Endothelial cell of umbilical vein (primary cell): ENCODE results near the gene CNTNAP2. TPM values are rescaled to one million over a fixed set of nuclear protein-coding genes. Genes with fewer than 3 reads are reported as not detected.

Source experiments
- BruUV-seq: library from RNA; stranded (reverse); fragments of 400-500 nt; replicated peaks from 2 replicates; lab custom pipeline; 2021; lab: Mats Ljungman, UMichigan
- CTCF ChIA-PET: fragments of 300-600, 350-600 bp; sonication (Branson Sonifier 250); formaldehyde crosslinking; loops from one replicate; lab custom pipeline; 2021; ENCODE audit warnings: antibody characterized with exemption, inconsistent platforms; lab: Charles Lee
- POLR2A ChIA-PET: fragments of 300-600, 350-600 bp; sonication (Branson Sonifier 250); formaldehyde crosslinking; loops from one replicate; lab custom pipeline; 2021; ENCODE audit warnings: antibody characterized with exemption, inconsistent platforms; lab: Charles Lee
- DNase-seq: peaks from one replicate; pipeline ENCODE4 v3.0.0-alpha.2; 2011; ENCODE audit warnings: low read depth, low spot score
- FAIRE-seq: peaks from 2 replicates; lab custom pipeline; 2011; peaks lifted over from hg19 to GRCh38; lab: Jason Lieb, UNC
- H2AFZ ChIP-seq: 2 replicates; pipeline ENCODE4 v1.6.0; 2012; ENCODE audit warnings: low read depth, low read length, control low read depth, inconsistent platforms
- H3K27ac ChIP-seq: 2 replicates; pipeline ENCODE4 v1.5.1; 2011; ENCODE audit warnings: low read depth, mild to moderate bottlenecking, control low read depth, low read length, moderate library complexity; ENCODE audit not compliant: insufficient read depth
- H3K27me3 ChIP-seq, 2 experiments: 2 replicates each; pipeline versions ENCODE4 v1.6.0 to v1.6.1; 2011; ENCODE audit warnings: low read length in 2 of 2, mixed read lengths in 1 of 2; ENCODE audit not compliant: control insufficient read depth in 2 of 2, insufficient read depth in 2 of 2
- H3K36me3 ChIP-seq, 2 experiments: 2 replicates in 1 of 2; 3 replicates in 1 of 2; pipeline ENCODE4 v1.5.1; 2011; ENCODE audit warnings: low read length in 2 of 2, mild to moderate bottlenecking in 1 of 2, moderate library complexity in 1 of 2; ENCODE audit not compliant: control insufficient read depth in 2 of 2, insufficient read depth in 2 of 2; ENCODE audit errors: extremely low read depth in 1 of 2
- H3K4me1 ChIP-seq: 3 replicates; pipeline ENCODE4 v1.5.1; 2011; ENCODE audit warnings: mild to moderate bottlenecking, low read length; ENCODE audit not compliant: control insufficient read depth, insufficient read depth; ENCODE audit errors: extremely low read depth
- H3K4me2 ChIP-seq: 2 replicates; pipeline ENCODE4 v1.6.1; 2011; ENCODE audit warnings: low read length, control low read depth, mixed read lengths; ENCODE audit not compliant: insufficient read depth
- H3K4me3 ChIP-seq, 3 experiments: fragments of 200-600 bp in 1 of 3; sonication (generic), shearing (Covaris generic) in 1 of 3; replicated peaks in 1 of 3; 2 replicates each; pipeline ENCODE4 v1.5.1; 2011 to 2016; ENCODE audit warnings: control low read depth in 3 of 3, low read length in 3 of 3, mild to moderate bottlenecking in 2 of 3, inconsistent platforms in 1 of 3, low read depth in 1 of 3, moderate library complexity in 1 of 3; ENCODE audit not compliant: insufficient read depth in 1 of 3
- H3K79me2 ChIP-seq: 2 replicates; pipeline ENCODE4 v1.6.0; 2012; ENCODE audit warnings: low read length, inconsistent platforms; ENCODE audit not compliant: control insufficient read depth, insufficient read depth
- H3K9ac ChIP-seq: replicated peaks from 2 replicates; pipeline ENCODE3; 2011; ENCODE audit warnings: low read length, control low read depth; ENCODE audit not compliant: insufficient read depth; ENCODE audit errors: extremely low read depth
- H3K9me1 ChIP-seq: replicated peaks from 3 replicates; pipeline ENCODE4 v1.6.0; 2011; ENCODE audit warnings: mild to moderate bottlenecking, low read length; ENCODE audit not compliant: control insufficient read depth, insufficient read depth; ENCODE audit errors: extremely low read depth
- H3K9me3 ChIP-seq: replicated peaks from 2 replicates; pipeline ENCODE4 v1.5.1; 2012; ENCODE audit warnings: low read length, inconsistent platforms; ENCODE audit not compliant: control insufficient read depth, insufficient read depth
- H4K20me1 ChIP-seq: replicated peaks from 2 replicates; pipeline ENCODE3; 2011; ENCODE audit warnings: mild to moderate bottlenecking, low read length; ENCODE audit not compliant: control insufficient read depth, insufficient read depth; ENCODE audit errors: extremely low read depth
- EZH2 ChIP-seq: IDR thresholded peaks from 2 replicates; pipeline ENCODE4 v1.6.1; 2012; ENCODE audit warnings: borderline replicate concordance, low read depth, mild to moderate bottlenecking, moderate library complexity, low read length, inconsistent platforms; ENCODE audit not compliant: severe bottlenecking
- FOS ChIP-seq: IDR thresholded peaks from 2 replicates; pipeline ENCODE4 v1.6.1; 2011; ENCODE audit warnings: mild to moderate bottlenecking, low read length, moderate library complexity, borderline replicate concordance; ENCODE audit not compliant: insufficient read depth
- GATA2 ChIP-seq: IDR thresholded peaks from 2 replicates; pipeline ENCODE4 v1.7.0; 2011; ENCODE audit warnings: low read depth, mild to moderate bottlenecking, moderate library complexity, mixed read lengths, low read length; ENCODE audit not compliant: insufficient read length, insufficient read depth
- JUN ChIP-seq: IDR thresholded peaks from 2 replicates; pipeline ENCODE4 v1.6.1; 2011; ENCODE audit warnings: borderline replicate concordance, low read depth; ENCODE audit not compliant: insufficient read length, insufficient read depth
- MYC ChIP-seq: IDR thresholded peaks from one replicate; pipeline ENCODE4 v1.6.1; 2011; ENCODE audit warnings: mild to moderate bottlenecking, low read depth, low read length
- POLR2A ChIP-seq: IDR thresholded peaks from 2 replicates; pipeline ENCODE4 v1.6.1; 2012; ENCODE audit warnings: low read depth, mild to moderate bottlenecking, control low read depth, low read length
- POLR2AphosphoS5 ChIP-seq: IDR thresholded peaks from 2 replicates; pipeline ENCODE4 v1.6.1; 2012; ENCODE audit warnings: low read depth, mild to moderate bottlenecking, control low read depth, low read length, moderate library complexity; ENCODE audit not compliant: insufficient read depth
- dilution Hi-C: fragments of 300-500 bp; cut with MboI; formaldehyde crosslinking; loops from one replicate; pipeline ENCODE4 v1.15.0; 2019; ENCODE audit warnings: low sequenced_read_pairs; ENCODE audit not compliant: extremely low pct_ligation_motif_present
- intact Hi-C: fragments of 100-400 bp; cut with micrococcal nuclease; formaldehyde crosslinking; loops from one replicate; pipeline ENCODE4 v1.10.0; 2022
- polyA plus RNA-seq, 4 experiments: library from polyadenylated mRNA; depleted of rRNA in 3 of 4; stranded (reverse) in 3 of 4; unstranded in 1 of 4; fragments of >200 nt; gene quantifications; 2 replicates each; pipeline versions ENCODE4 v1.2.1 to v1.2.3, GENCODE V29; 2011 to 2012; ENCODE audit warnings: missing spikeins in 1 of 4
- total RNA-seq: library from RNA; stranded (reverse); gene quantifications from 2 replicates; pipeline ENCODE4 v1.2.3, GENCODE V29; 2021
- TF ChIP-seq, protein P1 (sequence below): IDR thresholded peaks from 2 replicates; pipeline ENCODE4 v1.6.1; 2011; ENCODE audit not compliant: insufficient read depth, insufficient read length
- TF ChIP-seq, protein P2 (sequence below), 2 donors: IDR thresholded peaks; 1 replicate in 1 of 2; 2 replicates in 1 of 2; pipeline ENCODE4 v1.5.1; 2011; ENCODE audit warnings: low read length in 2 of 2, mild to moderate bottlenecking in 2 of 2, moderate library complexity in 2 of 2, control low read depth in 1 of 2, inconsistent platforms in 1 of 2, low read depth in 1 of 2; ENCODE audit not compliant: insufficient read depth in 1 of 2; ENCODE audit errors: extremely low read depth in 1 of 2

The CNTNAP2 gene
- total and polyA plus RNA-seq, 2 donors (not counting 3 experiments of a cell fraction or from before 2014, with no cell fraction given) = not detected

DNA sequence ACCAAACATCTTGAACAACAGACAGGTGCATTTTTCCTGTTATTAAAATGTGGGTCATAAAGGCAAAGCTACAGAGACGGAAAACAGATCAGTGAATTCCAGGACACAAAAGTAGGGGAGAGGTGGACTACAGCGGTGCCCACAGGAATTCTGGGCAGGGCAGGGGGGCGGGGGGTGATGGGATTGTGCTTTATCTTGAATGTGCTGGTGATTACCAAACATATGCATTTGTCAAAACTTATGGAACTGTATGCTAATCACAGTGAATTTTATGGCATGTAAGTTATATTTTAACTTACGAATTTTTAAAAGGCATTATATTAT lies 519.4 kb downstream of the CNTNAP2 start:
- ChIA-PET POLR2A (no interaction called here), CTCF (no interaction called here)
- DNase-seq (no peak), FAIRE-seq (no peak)
- Histone ChIP-seq H3K36me3 (no peaks in the 10 kb centered on the region), H2AFZ (no peak overlapping the region), H3K4me1 (no peaks in the 10 kb centered on the region), H3K4me3 (no peak overlapping the region), H4K20me1 (no peaks in the 10 kb centered on the region), H3K79me2 (no peaks in the 10 kb centered on the region), H3K9me1 (no peaks in the 10 kb centered on the region), H3K9me3 (peaks cover 3% of the 10 kb centered on the region), H3K27me3 (no peaks in the 10 kb centered on the region), H3K9ac (no peak overlapping the region), H3K27ac (no peak overlapping the region), H3K4me2 (no peak overlapping the region)
- TF ChIP-seq, protein P1, sequence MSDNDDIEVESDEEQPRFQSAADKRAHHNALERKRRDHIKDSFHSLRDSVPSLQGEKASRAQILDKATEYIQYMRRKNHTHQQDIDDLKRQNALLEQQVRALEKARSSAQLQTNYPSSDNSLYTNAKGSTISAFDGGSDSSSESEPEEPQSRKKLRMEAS = no peak
- TF ChIP-seq JUN = no peak
- TF ChIP-seq MYC = no peak
- no peak for TF ChIP-seq GATA2
- TF ChIP-seq, protein P2, sequence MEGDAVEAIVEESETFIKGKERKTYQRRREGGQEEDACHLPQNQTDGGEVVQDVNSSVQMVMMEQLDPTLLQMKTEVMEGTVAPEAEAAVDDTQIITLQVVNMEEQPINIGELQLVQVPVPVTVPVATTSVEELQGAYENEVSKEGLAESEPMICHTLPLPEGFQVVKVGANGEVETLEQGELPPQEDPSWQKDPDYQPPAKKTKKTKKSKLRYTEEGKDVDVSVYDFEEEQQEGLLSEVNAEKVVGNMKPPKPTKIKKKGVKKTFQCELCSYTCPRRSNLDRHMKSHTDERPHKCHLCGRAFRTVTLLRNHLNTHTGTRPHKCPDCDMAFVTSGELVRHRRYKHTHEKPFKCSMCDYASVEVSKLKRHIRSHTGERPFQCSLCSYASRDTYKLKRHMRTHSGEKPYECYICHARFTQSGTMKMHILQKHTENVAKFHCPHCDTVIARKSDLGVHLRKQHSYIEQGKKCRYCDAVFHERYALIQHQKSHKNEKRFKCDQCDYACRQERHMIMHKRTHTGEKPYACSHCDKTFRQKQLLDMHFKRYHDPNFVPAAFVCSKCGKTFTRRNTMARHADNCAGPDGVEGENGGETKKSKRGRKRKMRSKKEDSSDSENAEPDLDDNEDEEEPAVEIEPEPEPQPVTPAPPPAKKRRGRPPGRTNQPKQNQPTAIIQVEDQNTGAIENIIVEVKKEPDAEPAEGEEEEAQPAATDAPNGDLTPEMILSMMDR (IDR thresholded peaks at IDR 0.05; ENCODE audit: extremely low read depth in 1 of 2, insufficient read depth in 1 of 2, low read depth in 1 of 2, low read length in 2 of 2) = no peak
- intact Hi-C loops (no loop called here), dilution Hi-C loops (no loop called here)
- BruUV-seq = no TSS peak

DNA sequence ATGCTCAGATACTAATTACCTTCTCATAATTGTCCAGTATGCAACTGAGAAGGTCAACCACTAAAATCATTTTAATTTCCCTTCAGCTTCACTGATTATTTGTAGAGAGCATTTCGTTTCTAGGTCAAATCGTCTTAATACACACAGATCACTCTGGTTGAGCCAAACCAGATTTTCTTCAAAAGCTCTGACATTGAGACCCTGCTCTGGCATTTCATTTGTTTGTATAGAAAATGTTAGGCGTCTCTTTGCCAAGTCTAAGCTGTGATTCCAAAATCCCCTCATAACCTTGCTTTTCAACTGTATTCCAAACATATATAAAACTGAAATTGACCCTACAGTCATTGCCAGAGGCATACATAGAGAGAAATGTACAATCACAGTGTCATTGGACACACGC lies 520.0 kb downstream of the CNTNAP2 start:
- TF ChIP-seq JUN (no peak), POLR2AphosphoS5 (no peak), FOS (no peak), MYC (no peak), POLR2A (no peak), GATA2 (no peak), EZH2 (no peak)
- TF ChIP-seq, protein P2 (IDR thresholded peaks at IDR 0.05; ENCODE audit: extremely low read depth in 1 of 2, insufficient read depth in 1 of 2, low read depth in 1 of 2, low read length in 2 of 2) = no peak
- TF ChIP-seq, protein P1 = no peak
- dilution Hi-C loops = no loop called here
- H4K20me1 ChIP-seq = no peaks in the 10 kb centered on the region
- no peaks in the 10 kb centered on the region for H3K4me1 ChIP-seq
- no peak overlapping the region for H2AFZ ChIP-seq
- H3K79me2 ChIP-seq = no peaks in the 10 kb centered on the region
- DNase-seq (no peak), FAIRE-seq (no peak)
- ChIA-PET CTCF (no interaction called here), POLR2A (no interaction called here)
- H3K27me3 ChIP-seq = no peaks in the 10 kb centered on the region
- H3K9me1 ChIP-seq = no peaks in the 10 kb centered on the region
- no peaks in the 10 kb centered on the region for H3K36me3 ChIP-seq
- no peak overlapping the region for H3K4me3 ChIP-seq
- H3K9ac ChIP-seq = no peak overlapping the region
- H3K9me3 ChIP-seq = peaks cover 3% of the 10 kb centered on the region
- intact Hi-C loops = no loop called here
- no TSS peak for BruUV-seq
- no peak overlapping the region for H3K27ac ChIP-seq
- H3K4me2 ChIP-seq = no peak overlapping the region
